WERI-Rb-1 (cell line): ENCODE measurements around the gene HOXA5.

ENCODE experiments used
- DNase-seq: peaks from one replicate; pipeline ENCODE4 v3.0.0-alpha.2; 2020
- H3K27ac ChIP-seq: fragments of 250-450 bp; sonication (Bioruptor Pico); 2 replicates; pipeline ENCODE4 v1.5.1; 2020; ENCODE audit warnings: mild to moderate bottlenecking, moderate library complexity
- H3K27me3 ChIP-seq: fragments of 250-450 bp; sonication (Bioruptor Pico); 2 replicates; pipeline ENCODE4 v1.5.1; 2021; ENCODE audit warnings: mild to moderate bottlenecking, low read depth, moderate library complexity; ENCODE audit not compliant: insufficient read depth, severe bottlenecking
- H3K36me3 ChIP-seq: fragments of 250-450 bp; sonication (Bioruptor Pico); 2 replicates; pipeline ENCODE4 v1.5.1; 2020; ENCODE audit warnings: mild to moderate bottlenecking, moderate library complexity
- H3K4me3 ChIP-seq: 2 replicates; pipeline ENCODE4 v1.5.1; 2011; ENCODE audit warnings: low read depth, mild to moderate bottlenecking, control low read depth, low read length
- H3K9me3 ChIP-seq: fragments of 250-450 bp; sonication (Bioruptor Pico); 2 replicates; pipeline ENCODE4 v1.5.1; 2021; ENCODE audit warnings: mild to moderate bottlenecking, moderate library complexity; ENCODE audit not compliant: severe bottlenecking
- TF ChIP-seq, protein P1 (sequence below): IDR thresholded peaks from 2 replicates; pipeline ENCODE4 v1.5.1; 2011; ENCODE audit warnings: low read depth, mild to moderate bottlenecking, control low read depth, inconsistent platforms, low read length

HOXA5 gene

DNA sequence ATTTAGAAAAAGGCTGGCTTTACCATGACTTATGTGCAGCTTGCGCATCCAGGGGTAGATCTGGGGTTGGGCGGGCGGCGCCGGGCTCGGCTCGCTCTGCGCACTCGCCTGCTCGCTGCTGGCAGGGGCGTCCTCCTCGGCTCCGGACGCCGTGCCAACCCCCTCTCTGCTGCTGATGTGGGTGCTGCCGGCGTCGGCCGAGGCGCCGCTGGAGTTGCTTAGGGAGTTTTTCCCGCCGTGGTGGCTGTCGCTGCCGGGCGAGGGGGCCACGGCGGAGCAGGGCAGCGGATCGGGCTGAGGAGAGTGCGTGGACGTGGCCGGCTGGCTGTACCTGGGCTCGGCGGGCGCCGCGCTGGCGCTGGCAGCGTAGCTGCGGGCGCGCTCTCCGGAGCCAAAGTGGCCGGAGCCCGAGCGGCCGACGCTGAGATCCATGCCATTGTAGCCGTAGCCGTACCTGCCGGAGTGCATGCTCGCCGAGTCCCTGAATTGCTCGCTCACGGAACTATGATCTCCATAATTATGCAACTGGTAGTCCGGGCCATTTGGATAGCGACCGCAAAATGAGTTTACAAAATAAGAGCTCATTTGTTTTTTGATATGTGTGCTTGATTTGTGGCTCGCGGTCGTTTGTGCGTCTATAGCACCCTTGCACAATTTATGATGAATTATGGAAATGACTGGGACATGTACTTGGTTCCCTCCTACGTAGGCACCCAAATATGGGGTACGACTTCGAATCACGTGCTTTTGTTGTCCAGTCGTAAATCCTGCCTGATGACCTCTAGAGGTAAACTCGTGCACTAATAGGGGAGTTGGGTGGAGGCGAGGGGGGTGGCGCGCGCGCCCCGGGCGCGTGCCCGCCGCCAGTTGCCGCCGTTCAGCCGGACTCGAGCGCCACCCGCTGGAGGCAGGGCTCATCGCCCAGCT is at the start of gene HOXA5:
HOXA5 (minus strand) TSS at position 659 of the 927 bp plus-strand sequence; CDS start at position 585, 74 bp downstream.
- TF ChIP-seq, protein P1, sequence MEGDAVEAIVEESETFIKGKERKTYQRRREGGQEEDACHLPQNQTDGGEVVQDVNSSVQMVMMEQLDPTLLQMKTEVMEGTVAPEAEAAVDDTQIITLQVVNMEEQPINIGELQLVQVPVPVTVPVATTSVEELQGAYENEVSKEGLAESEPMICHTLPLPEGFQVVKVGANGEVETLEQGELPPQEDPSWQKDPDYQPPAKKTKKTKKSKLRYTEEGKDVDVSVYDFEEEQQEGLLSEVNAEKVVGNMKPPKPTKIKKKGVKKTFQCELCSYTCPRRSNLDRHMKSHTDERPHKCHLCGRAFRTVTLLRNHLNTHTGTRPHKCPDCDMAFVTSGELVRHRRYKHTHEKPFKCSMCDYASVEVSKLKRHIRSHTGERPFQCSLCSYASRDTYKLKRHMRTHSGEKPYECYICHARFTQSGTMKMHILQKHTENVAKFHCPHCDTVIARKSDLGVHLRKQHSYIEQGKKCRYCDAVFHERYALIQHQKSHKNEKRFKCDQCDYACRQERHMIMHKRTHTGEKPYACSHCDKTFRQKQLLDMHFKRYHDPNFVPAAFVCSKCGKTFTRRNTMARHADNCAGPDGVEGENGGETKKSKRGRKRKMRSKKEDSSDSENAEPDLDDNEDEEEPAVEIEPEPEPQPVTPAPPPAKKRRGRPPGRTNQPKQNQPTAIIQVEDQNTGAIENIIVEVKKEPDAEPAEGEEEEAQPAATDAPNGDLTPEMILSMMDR: peak; percentile 91
- no peaks in the 10 kb centered on the region for H3K9me3 ChIP-seq
- H3K27me3 ChIP-seq: peaks cover 52% of the 10 kb centered on the region
- no peak within 1 kb of the TSS for H3K27ac ChIP-seq
- H3K4me3 ChIP-seq: peak within 1 kb of the TSS; percentile 56
- DNase-seq: peak; percentile 78
- no peaks in the 10 kb centered on the region for H3K36me3 ChIP-seq

DNA sequence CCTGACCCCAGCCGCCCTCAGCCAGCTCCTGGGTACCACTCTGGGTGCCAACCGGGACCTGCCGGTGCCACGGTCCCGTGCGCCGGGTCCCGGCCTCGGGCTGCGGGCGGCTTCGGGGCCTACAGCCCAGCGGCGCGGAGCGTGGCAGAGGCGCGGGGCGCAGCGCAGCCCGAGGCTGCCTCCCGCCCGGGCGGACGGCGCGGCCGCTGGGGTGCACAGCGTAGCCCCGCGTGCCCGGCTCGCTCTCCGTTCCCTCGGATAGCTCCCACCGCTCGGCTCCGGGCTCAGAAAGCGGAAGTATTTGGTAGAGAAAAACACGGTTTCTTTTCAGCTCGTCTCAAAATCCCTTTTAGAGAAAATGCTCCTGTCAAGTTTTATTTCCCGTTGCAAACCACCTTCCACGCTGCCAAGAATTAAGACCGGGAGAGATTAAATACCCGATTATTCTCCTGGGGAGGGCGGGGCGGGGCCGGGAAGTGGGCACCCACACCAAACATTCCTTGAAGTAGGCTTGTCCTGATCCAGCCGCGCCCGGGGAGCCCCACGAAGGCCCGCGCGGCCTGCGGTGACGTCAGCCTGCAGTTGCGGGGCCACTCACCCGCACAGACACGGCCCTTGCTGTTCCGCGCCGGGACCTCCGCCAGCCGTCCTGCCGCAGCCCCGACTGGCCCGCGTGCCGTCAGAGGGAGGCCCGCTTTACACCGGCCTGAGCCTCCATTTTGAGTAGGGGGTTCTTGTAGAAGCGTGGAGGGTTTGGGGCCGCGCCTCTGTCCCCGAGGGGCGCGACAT is 49.3 kb upstream of the HOXA5 start:
- Histone ChIP-seq H3K4me3 (peak overlapping the region; percentile 20), H3K27ac (no peak overlapping the region), H3K27me3 (peaks cover 96% of the 10 kb centered on the region), H3K9me3 (no peaks in the 10 kb centered on the region), H3K36me3 (no peaks in the 10 kb centered on the region)
- no peak for DNase-seq
- TF ChIP-seq, protein P1: no peak

DNA sequence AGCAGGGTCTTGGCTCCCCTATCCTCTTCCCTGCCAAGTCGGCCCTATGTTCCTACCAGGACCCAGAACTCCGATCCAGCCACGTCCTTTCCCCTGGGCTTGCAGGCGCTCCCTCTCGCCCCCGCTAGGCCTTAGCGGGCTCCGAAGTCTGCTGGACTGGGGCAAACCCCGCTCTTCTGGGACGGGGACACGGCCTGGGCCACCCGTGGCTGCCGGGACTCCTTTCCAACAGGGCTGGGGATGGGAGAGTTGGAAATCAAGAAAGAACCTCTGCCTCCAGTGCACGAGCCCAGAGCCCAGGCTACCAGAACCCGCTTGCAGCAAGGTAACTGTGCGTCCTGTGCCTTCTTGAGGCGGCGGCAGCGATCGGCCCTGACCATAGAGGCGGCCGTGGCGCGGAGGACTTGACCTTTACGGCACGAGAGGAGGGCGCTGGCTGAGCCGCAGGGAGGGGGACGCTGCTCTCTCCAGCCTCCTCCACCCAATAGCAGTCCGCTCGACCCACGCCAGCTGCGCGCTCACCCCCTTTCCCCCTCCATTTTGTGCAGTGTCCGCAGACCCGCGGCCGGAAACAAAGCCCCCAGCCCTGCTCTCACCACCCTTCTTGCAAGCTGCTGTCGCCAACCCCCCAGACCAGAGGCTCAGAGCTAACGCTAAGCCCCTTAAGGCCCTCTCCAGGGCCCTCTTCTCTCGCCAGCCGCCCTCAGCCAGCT is 48.5 kb upstream of the HOXA5 start:
- H3K36me3 ChIP-seq: no peaks in the 10 kb centered on the region
- TF ChIP-seq, protein P1: no peak
- no peak for DNase-seq
- no peak overlapping the region for H3K27ac ChIP-seq
- H3K9me3 ChIP-seq: no peaks in the 10 kb centered on the region
- H3K27me3 ChIP-seq: peaks cover 96% of the 10 kb centered on the region
- peak overlapping the region; percentile 20; the same call in 1 of the 2 replicates for H3K4me3 ChIP-seq

DNA sequence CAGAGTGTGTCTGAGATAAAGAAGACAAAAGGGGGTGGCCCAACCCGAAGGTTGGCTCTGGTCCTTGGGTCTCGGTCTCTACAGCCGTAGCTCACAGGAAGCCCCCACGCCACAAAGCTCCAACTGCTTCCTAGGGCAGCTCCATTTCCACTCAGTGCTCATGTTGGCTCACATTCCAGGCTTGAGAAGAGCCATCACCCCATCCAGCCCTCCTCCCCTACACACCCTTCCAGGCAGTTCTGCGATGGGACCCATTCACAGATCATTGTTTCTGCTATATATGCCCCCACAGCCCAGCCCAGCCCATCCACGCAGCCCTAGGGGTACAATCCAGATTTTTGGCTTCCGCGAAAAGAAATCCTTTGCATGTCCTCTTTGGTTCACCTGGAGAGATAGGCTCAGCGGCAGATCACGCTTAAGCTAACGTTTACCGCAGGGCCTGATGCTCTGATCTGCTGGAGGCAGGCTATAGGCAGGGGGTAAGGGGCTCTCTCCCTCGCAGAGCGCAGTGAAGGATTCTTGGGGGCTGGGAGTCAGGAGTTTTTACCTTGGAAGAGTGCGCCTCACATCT is 47.8 kb upstream of the HOXA5 start:
- H3K9me3 ChIP-seq: no peaks in the 10 kb centered on the region
- peaks cover 96% of the 10 kb centered on the region for H3K27me3 ChIP-seq
- no peak overlapping the region for H3K27ac ChIP-seq
- H3K36me3 ChIP-seq: no peaks in the 10 kb centered on the region
- DNase-seq: no peak
- H3K4me3 ChIP-seq: no peak overlapping the region
- TF ChIP-seq, protein P1: no peak

DNA sequence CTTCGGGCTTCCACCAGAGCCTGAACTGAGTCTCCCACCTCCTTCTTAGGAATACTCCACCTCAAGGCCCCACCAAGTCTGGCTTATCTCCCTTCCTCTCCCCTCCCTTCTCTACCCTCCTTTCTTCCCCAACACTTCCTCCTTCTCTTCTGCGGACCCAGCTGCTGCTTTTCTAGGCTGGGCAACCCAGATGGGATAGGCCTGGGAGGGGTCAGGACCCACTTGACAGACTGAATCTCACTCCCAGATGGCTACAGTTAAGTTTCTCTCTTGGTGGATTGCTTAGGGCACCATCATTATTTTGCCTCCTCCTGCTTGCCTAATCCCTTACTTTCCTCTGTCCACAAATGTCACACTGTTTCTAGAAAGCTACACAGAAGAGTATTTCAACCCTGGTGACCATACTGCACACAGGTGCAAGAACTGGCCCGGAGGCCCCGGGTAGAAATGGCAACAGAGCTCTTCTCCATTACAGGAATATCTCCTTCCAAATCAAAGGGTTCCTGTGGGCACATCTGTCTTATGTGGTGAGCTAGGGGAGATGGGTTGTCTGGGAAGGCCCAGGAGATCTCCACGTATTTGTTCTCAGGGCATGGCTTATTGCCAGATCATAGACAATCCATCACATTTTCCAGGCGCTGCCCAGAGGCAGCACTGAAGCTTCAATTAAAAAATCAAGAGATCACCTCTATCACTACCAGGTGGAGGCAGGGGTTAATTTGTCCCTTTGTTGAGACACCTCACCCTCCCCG is 46.7 kb upstream of the HOXA5 start:
- peaks cover 96% of the 10 kb centered on the region for H3K27me3 ChIP-seq

More for the DNA sequence above, 46.7 kb upstream of the HOXA5 start:
- TF ChIP-seq, protein P1: no peak
- Histone ChIP-seq H3K4me3 (no peak overlapping the region), H3K9me3 (no peaks in the 10 kb centered on the region), H3K27ac (no peak overlapping the region), H3K36me3 (no peaks in the 10 kb centered on the region)
- peak; percentile 9 for DNase-seq
